Measurements from ENCODE around the gene POLR3GL. TPM values are rescaled to one million over a fixed set of nuclear protein-coding genes. Genes with fewer than 3 reads are reported as not detected.
"Not testable (repeated sequence)": the region's sequence is repeated elsewhere in the genome, so short reads cannot be mapped to it uniquely, and the experiment has no call there.

The POLR3GL gene
- total RNA-seq, 1 experiment from 2014 or later: 7.9 TPM

GRCh38 chr1:146022403-146023127 is 58.1 kb downstream of the POLR3GL start:
- no peak overlapping the region for H3K4me2 ChIP-seq (ENCODE audit: insufficient read depth, insufficient read length, low read length)
- H3K27me3 ChIP-seq (ENCODE audit: insufficient read depth, low read length): peaks cover 10% of the 10 kb centered on the region; the same call in 1 of the 2 replicates
- no peak overlapping the region for H3K27ac ChIP-seq (ENCODE audit: insufficient read length, low read depth, low read length)
- peaks cover 9% of the 10 kb centered on the region; the same call in 1 of the 2 replicates for H3K4me1 ChIP-seq (ENCODE audit: insufficient read depth, low read length)
- peaks cover 6% of the 10 kb centered on the region for H3K23me2 ChIP-seq (ENCODE audit: insufficient read length, low read depth, low read length, poor library complexity, severe bottlenecking)
- H2BK20ac ChIP-seq (ENCODE audit: low read depth, low read length, poor library complexity, severe bottlenecking): no peak overlapping the region
- no peak overlapping the region for H3K27ac Mint-ChIP-seq
- H3K79me2 ChIP-seq (ENCODE audit: insufficient read depth, low read length): no peaks in the 10 kb centered on the region
- H2AK5ac ChIP-seq (ENCODE audit: insufficient read length, low read length): no peak overlapping the region
- H3T11ph ChIP-seq (ENCODE audit: low read length): no peak overlapping the region
- H3K18ac ChIP-seq (ENCODE audit: insufficient read length, low read depth, low read length): no peak overlapping the region
- H3K36me3 Mint-ChIP-seq (ENCODE audit: insufficient read depth in 1 of 3, low read depth in 3 of 3): no peaks in the 10 kb centered on the region
- H3K14ac ChIP-seq (ENCODE audit: insufficient read depth, low read length): no peak overlapping the region
- no peak overlapping the region for H2BK12ac ChIP-seq (ENCODE audit: insufficient read length, low read depth, low read length)
- no peaks in the 10 kb centered on the region for H4K20me1 ChIP-seq (ENCODE audit: control insufficient read depth, insufficient read depth, insufficient read length)
- H3K9ac ChIP-seq (ENCODE audit: extremely low read depth, insufficient read length, low read length): no peak overlapping the region
- H4K91ac ChIP-seq (ENCODE audit: insufficient read length, low read depth, low read length): no peak overlapping the region
- DNase-seq: no peak
- no peak overlapping the region for H3K4ac ChIP-seq (ENCODE audit: low read depth, low read length)
- H2BK15ac ChIP-seq (ENCODE audit: low read depth, low read length): no peak overlapping the region
- no peak overlapping the region for H2AFZ ChIP-seq (ENCODE audit: low read length)
- no peaks in the 10 kb centered on the region for H3K79me1 ChIP-seq (ENCODE audit: insufficient read depth, low read depth, low read length, poor library complexity, severe bottlenecking)
- no peak overlapping the region for H4K5ac ChIP-seq (ENCODE audit: insufficient read length, low read depth, low read length)
- no peak overlapping the region for H3K4me3 Mint-ChIP-seq
- no peak overlapping the region for H3K56ac ChIP-seq (ENCODE audit: insufficient read length, low read depth, low read length)
- no peak for TF ChIP-seq CTCF (conservative IDR thresholded peaks at IDR 0.05)
- H3K4me1 Mint-ChIP-seq: peaks cover 15 to 24% of the 10 kb centered on the region in 2 experiments
- no CpG with 5 or more reads among the region's 7 CpGs for WGBS (ENCODE audit: extremely low coverage, insufficient read length, low lambda C conversion rate)
- peaks cover 42% of the 10 kb centered on the region for H3K27me3 Mint-ChIP-seq (ENCODE audit: low read depth)
- no peak overlapping the region for H3K23ac ChIP-seq (ENCODE audit: insufficient read length, low read depth, low read length)
- H2BK5ac ChIP-seq (ENCODE audit: insufficient read length, low read length): no peak overlapping the region
- no peaks in the 10 kb centered on the region for H3K9me3 Mint-ChIP-seq
- H2BK120ac ChIP-seq (ENCODE audit: low read depth, low read length, poor library complexity, severe bottlenecking): no peak overlapping the region
- no peak overlapping the region for H4K8ac ChIP-seq (replicated peaks; ENCODE audit: insufficient read length, low read depth, low read length)
- H3K9me3 ChIP-seq (ENCODE audit: control insufficient read depth, low read depth, low read length): no peaks in the 10 kb centered on the region

- not testable (repeated sequence) for H4K8ac ChIP-seq (replicated peaks; ENCODE audit: insufficient read length, low read depth, low read length); H3K36me3 Mint-ChIP-seq (ENCODE audit: insufficient read depth in 1 of 3, low read depth in 3 of 3); H3K18ac ChIP-seq (ENCODE audit: insufficient read length, low read depth, low read length); H3K4me3 Mint-ChIP-seq; H3K27ac ChIP-seq (ENCODE audit: insufficient read length, low read depth, low read length); H3K27me3 ChIP-seq (ENCODE audit: insufficient read depth, low read length); H4K5ac ChIP-seq (ENCODE audit: insufficient read length, low read depth, low read length); H3K79me2 ChIP-seq (ENCODE audit: insufficient read depth, low read length); H3K9me3 Mint-ChIP-seq; H4K91ac ChIP-seq (ENCODE audit: insufficient read length, low read depth, low read length); H2AFZ ChIP-seq (ENCODE audit: low read length); H2BK12ac ChIP-seq (ENCODE audit: insufficient read length, low read depth, low read length); H3K4me1 ChIP-seq (ENCODE audit: insufficient read depth, low read length); H2BK5ac ChIP-seq (ENCODE audit: insufficient read length, low read length); H3K9me3 ChIP-seq (ENCODE audit: control insufficient read depth, low read depth, low read length); H2BK15ac ChIP-seq (ENCODE audit: low read depth, low read length); H3K27me3 Mint-ChIP-seq (ENCODE audit: low read depth); H3K14ac ChIP-seq (ENCODE audit: insufficient read depth, low read length); H3K27ac Mint-ChIP-seq; H2AK5ac ChIP-seq (ENCODE audit: insufficient read length, low read length); H3K4me2 ChIP-seq (ENCODE audit: insufficient read depth, insufficient read length, low read length); H2BK20ac ChIP-seq (ENCODE audit: low read depth, low read length, poor library complexity, severe bottlenecking); H3K4ac ChIP-seq (ENCODE audit: low read depth, low read length); H3K79me1 ChIP-seq (ENCODE audit: insufficient read depth, low read depth, low read length, poor library complexity, severe bottlenecking); H4K20me1 ChIP-seq (ENCODE audit: control insufficient read depth, insufficient read depth, insufficient read length); H3K56ac ChIP-seq (ENCODE audit: insufficient read length, low read depth, low read length); H3K4me1 Mint-ChIP-seq; H2BK120ac ChIP-seq (ENCODE audit: low read depth, low read length, poor library complexity, severe bottlenecking); H3T11ph ChIP-seq (ENCODE audit: low read length); H3K23me2 ChIP-seq (ENCODE audit: insufficient read length, low read depth, low read length, poor library complexity, severe bottlenecking); H3K23ac ChIP-seq (ENCODE audit: insufficient read length, low read depth, low read length); DNase-seq; H3K9ac ChIP-seq (ENCODE audit: extremely low read depth, insufficient read length, low read length)
- no CpG with 5 or more reads among the region's 2 CpGs for WGBS (ENCODE audit: extremely low coverage, insufficient read length, low lambda C conversion rate)
Observed at GRCh38 chr1:146025787-146026495, 61.5 kb downstream of the POLR3GL start.

Measured in H9 (cell line).